Stimulated activated CD8-positive, alpha-beta memory T cell treated with anti-CD3 and anti-CD28 coated beads, Interleukin-15, amount 100 ng/mL, for 24 hours (primary cell): ENCODE data around the gene CHST11.

Experiments
- DNase-seq: peaks from one replicate; pipeline ENCODE4 v3.0.0-alpha.2; 2020; ENCODE audit warnings: low read depth

Gene CHST11

GRCh38 chr12:104631867-104632266, 175.1 kb downstream of the CHST11 start:
- DNase-seq, result no peak

- no peak for DNase-seq
Observed at GRCh38 chr12:104632724-104633201, 176.0 kb downstream of the CHST11 start.

- no peak for DNase-seq
Observed at GRCh38 chr12:104634044-104634443, 177.3 kb downstream of the CHST11 start.

- no peak for DNase-seq
Observed at GRCh38 chr12:104634852-104635251, 178.1 kb downstream of the CHST11 start.

- DNase-seq, result no peak
Observed at GRCh38 chr12:104635607-104636343, 179.0 kb downstream of the CHST11 start.

- DNase-seq, result no peak
Observed at GRCh38 chr12:104636496-104636895, 179.7 kb downstream of the CHST11 start.

DNA sequence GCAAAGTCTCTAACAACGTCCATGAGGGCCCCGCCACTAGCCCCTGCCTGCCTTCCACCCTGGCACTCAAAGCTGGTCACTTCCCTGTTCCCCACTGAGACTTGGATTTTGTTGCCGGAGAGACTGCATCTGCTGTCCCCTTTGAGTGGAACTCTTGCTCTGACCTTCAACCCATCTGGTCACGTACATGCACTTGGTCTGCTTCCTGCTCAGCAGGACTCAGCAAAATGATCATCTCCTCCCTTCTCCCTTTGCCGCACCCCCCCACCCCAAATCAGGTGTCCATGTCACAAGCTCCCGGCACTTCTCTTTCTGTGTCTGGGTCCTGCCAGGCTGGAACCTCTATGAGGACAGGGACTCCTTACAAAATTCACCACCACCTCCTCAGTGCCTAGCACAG, 180.9 kb downstream of the CHST11 start:
- DNase-seq, result no peak

DNA sequence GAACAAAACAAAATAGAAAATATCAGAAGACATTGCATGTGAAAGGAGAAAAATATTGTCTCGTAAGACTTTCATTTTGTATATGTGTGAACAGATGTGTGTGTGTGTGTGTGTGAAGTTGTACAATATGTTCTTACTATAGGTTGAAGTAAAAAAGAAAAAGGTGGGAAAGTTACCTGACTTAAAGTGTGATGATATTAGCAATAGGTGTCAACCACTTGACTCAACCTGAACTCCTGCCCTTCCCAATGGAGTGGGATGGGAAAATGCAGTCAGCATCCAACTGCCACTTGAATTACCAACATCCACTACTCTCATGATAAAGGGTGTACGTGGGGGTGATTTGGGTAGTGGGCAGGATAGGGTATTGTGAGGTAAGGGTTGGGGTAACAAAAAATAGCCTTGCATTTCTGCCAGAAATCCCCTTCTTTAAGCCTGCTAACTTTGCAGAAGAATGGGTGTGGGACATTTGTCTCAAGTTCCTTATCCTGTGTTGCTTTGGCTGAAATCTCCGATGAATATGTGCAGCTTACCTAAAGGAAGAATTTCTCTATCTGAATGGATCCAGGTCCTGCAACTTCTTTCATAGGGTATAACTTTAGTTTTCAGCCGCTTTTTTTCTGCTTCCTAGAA, 181.6 kb downstream of the CHST11 start:
- no peak for DNase-seq

DNA sequence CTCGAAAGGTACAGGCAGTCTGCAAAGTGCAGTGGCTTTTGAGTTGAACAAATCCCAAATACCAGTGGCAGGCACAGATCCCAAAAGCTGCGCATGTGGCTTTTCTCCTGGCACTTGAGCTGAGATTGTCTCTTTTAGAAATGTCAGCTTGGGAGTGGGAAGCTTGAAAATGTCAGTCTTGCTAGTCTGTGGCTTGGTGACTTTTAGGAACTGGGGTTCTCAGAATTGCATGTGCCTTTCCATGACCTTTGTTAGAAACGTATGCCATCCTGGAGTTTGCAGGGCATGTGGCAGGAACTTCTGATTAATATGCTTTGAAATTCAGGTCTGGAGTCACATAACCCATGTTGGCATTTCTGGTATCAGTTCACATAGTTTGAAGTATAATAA, 182.1 kb downstream of the CHST11 start:
- DNase-seq, result no peak

GRCh38 chr12:104640956-104641355, 184.2 kb downstream of the CHST11 start:
- DNase-seq, result no peak

DNA sequence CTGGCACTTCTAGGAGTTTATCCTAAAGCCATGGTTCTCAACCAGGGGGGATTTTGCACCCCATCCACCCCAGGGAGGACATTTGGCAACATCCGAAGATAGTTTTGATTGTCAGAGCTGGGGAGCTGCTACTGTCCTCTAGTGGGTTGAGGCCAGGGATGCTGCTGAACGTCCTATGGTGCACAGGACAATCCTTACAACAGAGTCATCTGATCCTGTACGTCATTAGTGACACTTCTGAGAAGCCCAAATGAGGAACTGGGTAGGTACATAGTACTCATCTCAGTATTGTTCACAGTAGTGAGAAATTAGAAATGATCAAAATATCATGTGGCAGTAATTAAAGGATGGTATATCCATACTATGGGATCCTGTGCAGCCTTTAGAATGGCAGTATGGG, 185.1 kb downstream of the CHST11 start:
- no peak for DNase-seq

DNA sequence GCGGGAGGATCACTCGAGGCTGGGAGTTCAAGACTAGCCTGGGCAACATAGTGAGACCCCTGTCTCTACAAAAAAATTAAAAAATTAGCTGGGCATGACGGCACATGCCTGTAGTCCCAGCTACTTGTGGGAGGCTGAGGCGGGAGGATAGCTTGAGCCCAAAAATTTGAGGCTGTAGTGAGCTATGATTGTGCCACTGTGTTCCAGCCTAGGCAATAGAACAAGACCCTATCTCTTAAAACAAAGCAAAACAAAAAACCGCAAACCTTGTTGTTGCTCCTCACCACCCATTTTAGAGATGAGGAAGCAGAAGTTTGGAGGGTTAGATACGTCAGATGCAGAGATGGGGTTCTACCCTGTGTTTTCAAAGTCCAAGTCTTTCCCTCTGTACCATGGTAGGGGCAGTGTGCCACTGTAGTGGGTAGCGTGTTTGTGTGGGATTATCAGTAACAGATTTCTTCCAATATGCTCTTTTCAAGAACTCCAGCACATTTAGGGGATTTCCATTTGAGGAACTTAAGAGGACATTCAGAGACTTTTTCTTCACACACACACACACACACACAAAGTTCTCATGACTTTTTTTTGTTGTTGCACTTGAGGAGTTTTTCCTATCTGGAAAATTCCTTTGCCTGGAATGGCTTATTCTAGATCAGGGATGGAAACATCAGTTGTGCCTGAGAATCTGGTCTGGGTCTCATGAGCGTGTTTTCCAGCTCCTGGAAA, 186.5 kb downstream of the CHST11 start:
- no peak for DNase-seq

GRCh38 chr12:104643819-104644669, 187.3 kb downstream of the CHST11 start:
- DNase-seq, result no peak

- no peak for DNase-seq
Observed at GRCh38 chr12:104648756-104649155, 192.0 kb downstream of the CHST11 start.

DNA sequence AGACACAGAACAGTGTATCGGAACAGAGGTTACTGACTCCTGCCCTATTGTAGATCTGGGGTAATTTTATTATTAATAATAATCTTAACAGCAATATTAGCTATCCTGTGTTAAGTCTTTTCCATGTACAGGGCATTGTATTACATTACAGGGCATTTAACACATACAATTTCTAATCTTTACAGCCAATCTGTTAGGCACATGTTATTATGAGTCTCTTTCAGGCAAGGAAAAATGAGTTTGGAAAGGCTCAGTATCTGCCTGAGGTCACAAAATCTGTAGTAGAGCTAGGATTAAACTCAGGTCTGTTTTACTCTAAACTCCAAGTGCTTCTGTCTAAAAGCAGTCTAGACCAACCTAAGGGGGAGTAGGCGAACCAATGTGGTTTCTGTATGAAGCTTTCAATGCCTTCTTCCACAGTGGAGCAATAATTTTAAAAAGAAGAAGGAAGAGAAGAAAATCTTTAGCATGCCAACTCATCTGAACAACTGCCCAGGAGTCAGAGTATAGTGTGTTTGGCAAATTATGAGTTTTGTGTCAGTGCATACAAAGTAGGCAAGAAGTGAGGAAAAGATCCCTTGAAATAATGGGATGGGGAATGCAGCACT, 192.6 kb downstream of the CHST11 start:
- no peak for DNase-seq

GRCh38 chr12:104649921-104650320, 193.2 kb downstream of the CHST11 start:
- DNase-seq, result no peak

DNA sequence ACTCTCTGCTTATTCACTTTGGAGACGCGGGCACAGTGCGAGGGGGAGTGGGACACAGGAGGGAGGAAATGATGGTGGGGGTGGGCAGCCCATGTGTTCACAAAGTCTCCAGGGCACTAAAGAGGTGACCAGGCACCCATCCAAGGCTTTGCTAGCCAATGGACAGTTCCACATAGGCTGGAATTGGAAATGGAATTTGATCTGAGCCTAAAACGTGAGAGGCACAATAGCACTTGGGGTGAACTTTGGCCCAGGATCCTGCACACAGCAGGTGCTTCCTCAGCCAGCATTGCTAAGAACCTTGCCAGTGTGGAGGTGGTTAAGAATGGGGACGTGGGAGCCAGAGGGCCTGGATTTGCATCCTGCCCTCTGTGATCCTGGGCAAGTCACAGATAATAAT, 193.8 kb downstream of the CHST11 start:
- DNase-seq, result no peak

DNA sequence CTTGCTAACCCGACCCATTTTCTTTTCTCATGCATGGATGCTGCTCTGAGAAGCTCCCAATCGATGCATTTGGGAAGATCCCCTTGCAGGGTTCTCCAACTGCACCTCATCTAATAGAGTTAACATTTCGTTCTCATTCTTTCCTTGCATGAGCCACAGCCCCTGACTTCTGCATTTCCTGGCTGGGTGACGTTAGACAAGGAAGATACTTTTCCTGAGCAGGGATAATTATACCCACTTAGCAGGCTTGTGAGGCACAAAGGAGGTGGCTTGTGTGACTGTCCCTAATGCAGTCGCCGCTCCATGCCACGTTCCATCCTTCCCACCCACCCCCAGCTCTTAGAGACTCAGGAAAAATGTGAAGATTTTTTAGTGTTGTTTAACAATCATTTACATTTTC, 195.1 kb downstream of the CHST11 start:
- DNase-seq, result no peak

DNA sequence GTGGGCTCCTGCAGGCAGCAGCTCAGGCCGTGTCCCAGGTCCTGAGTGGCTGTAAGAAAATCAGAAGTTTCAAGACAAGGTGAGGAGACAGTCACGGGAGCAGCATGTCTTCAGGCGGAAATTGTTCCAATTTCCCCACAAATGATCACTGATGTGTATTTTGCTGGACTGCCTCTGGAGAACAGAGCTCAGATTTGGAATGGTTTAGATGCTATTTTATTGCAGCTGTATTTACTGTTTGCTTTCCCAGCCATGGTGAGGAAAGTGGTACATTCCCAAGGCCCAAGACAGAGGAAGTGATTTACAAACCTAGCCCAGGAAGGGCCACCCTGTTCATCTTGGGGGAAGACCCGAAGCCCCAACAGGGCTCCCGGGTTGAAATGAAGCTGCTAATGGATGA, 195.6 kb downstream of the CHST11 start:
- no peak for DNase-seq

DNA sequence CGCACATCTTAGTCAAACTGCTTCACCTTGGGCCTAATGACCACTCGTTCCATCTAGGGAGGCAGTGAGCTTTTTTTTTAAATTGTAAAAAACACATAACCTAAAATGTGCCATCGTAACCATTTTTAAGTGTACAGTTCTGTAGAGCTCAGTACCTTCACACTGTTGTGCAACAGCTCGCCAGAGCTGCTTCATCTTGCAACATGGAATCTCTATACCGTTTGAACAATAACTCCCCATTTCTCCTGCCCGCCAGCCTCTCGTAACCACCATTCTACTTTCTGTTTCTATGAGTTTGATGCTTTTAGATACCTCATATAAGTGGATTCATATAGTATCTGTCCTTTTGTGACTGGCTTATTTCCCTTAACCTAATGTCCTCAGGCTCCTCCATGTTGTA, 196.2 kb downstream of the CHST11 start:
- DNase-seq, result no peak

DNA sequence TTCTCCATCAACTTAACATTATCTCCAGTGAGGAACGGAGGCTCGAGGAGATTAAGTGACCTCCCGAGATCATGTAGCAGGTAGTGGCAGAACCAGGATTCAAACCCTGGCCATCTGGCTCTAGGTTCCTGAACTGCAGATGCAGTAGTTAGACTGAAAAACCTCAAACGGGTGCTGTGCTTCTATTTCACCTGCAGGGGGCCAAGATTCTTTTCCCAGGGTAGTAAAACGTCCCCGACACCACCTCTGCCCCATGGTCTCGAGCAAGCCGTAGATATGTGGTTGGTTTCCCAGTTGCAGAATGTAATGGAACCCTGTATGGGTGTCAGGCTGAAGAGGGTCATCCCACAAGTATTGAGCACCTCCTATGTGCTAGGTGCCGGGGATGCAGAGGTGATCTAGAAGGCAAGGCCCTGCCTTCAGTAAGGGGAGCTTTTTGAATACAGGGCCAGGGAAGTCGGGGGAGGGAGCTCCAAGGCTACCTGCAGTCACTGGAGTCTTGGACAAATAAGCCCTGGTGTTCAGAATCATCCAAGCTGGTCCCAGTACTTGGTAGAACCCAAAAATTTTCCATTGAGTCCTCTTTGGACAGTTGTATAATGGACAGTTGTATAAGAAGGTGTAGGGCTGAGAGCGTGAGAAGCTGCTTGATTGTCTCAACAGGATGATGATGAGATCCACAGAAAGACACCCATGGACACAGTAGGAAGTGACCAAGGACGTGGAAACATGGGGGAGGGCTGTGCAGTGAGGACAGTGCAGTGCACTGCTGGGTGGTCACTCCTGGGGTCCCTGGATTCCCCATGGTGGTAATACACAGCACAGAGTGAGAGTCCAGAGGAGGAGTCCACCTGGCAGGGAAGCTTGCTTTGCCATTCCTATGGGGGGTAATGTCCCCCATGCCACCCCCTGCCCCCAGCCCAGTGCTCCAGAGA, 197.2 kb downstream of the CHST11 start:
- no peak for DNase-seq
